DMS53 treated with DMSO at 0.1 percent for 48 hours (cell line): ENCODE measurements around the gene CISTR.
"Not testable (repeated sequence)": the region's sequence is repeated elsewhere in the genome, so short reads cannot be mapped to it uniquely, and the experiment has no call there.

Source experiments
- DNase-seq: peaks from one replicate; lab custom pipeline; 2025; ENCODE audit not compliant: unreplicated experiment; lab: John Stamatoyannopoulos, UW

The CISTR gene

GRCh38 chr12:53751336-53752191 is at the start of gene CISTR:
Gene CISTR (minus strand): TSS chr12:53751979.
- no peak for DNase-seq

GRCh38 chr12:53798575-53798974 is 46.8 kb upstream of the CISTR start:
- no peak for DNase-seq

GRCh38 chr12:53795927-53796326 is 44.1 kb upstream of the CISTR start:
- DNase-seq = no peak

- no peak for DNase-seq
Measured at GRCh38 chr12:53793221-53793620, 41.4 kb upstream of the CISTR start.

- DNase-seq = no peak
Measured at GRCh38 chr12:53791735-53792326, 40.1 kb upstream of the CISTR start.

- no peak for DNase-seq
Measured at GRCh38 chr12:53789570-53789969, 37.8 kb upstream of the CISTR start.

GRCh38 chr12:53788892-53789291 is 37.1 kb upstream of the CISTR start:
- no peak for DNase-seq

GRCh38 chr12:53786411-53786810 is 34.6 kb upstream of the CISTR start:
- no peak for DNase-seq

GRCh38 chr12:53785161-53785560 is 33.4 kb upstream of the CISTR start:
- no peak for DNase-seq

GRCh38 chr12:53782093-53782703 is 30.4 kb upstream of the CISTR start:
- no peak for DNase-seq

- DNase-seq = peak; percentile 12
Measured at GRCh38 chr12:53781228-53781801, 29.5 kb upstream of the CISTR start.

GRCh38 chr12:53780323-53780722 is 28.5 kb upstream of the CISTR start:
- DNase-seq = no peak

GRCh38 chr12:53779679-53780078 is 27.9 kb upstream of the CISTR start:
- DNase-seq = not testable (repeated sequence)

GRCh38 chr12:53777936-53778644 is 26.3 kb upstream of the CISTR start:
- no peak for DNase-seq

- DNase-seq = peak; percentile 65
Measured at GRCh38 chr12:53777412-53777811, 25.6 kb upstream of the CISTR start.

GRCh38 chr12:53776872-53777271 is 25.1 kb upstream of the CISTR start:
- no peak for DNase-seq

- DNase-seq = no peak
Measured at GRCh38 chr12:53775478-53776145, 23.8 kb upstream of the CISTR start.

GRCh38 chr12:53770281-53770680 is 18.5 kb upstream of the CISTR start:
- no peak for DNase-seq

- DNase-seq = no peak
Measured at GRCh38 chr12:53768976-53769375, 17.2 kb upstream of the CISTR start.

- no peak for DNase-seq
Measured at GRCh38 chr12:53766881-53767280, 15.1 kb upstream of the CISTR start.

GRCh38 chr12:53765891-53766290 is 14.1 kb upstream of the CISTR start:
- DNase-seq = no peak
